Measurements from ENCODE around the gene AFF2.

Gene AFF2

DNA sequence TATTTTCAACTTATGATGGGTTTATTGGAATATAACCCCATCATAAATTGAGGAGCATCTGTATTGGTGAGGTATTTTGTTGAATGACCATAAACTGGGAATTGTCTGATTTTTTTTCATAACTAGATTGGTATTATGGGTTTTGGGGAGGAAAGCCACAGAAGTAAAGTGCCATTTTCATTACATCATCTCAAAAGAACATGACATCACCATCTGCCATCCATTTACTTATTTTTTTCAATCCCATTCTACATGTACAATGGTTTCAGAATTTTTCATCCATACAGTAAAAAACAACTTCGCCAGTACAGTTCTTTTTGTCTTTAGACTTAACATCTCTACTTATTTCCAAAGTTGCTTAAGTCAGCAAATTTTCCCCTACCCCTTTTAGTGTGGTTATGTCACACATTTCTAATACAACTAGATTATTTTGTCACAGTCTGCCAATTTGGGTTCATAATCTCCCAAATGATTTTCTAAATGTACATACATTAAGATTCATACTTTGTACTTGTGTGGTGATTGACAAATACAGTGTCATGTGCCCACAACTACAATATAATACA, 545.3 kb downstream of the AFF2 start:
- H3K27ac ChIP-seq = no peak overlapping the region
- H3K27me3 ChIP-seq (ENCODE audit: control insufficient read depth, insufficient read depth, low read length) = no peaks in the 10 kb centered on the region
- H3K4me3 ChIP-seq (ENCODE audit: low read depth, low read length) = no peak overlapping the region
- no peak overlapping the region for H2AFZ ChIP-seq
- TF ChIP-seq, protein P1, sequence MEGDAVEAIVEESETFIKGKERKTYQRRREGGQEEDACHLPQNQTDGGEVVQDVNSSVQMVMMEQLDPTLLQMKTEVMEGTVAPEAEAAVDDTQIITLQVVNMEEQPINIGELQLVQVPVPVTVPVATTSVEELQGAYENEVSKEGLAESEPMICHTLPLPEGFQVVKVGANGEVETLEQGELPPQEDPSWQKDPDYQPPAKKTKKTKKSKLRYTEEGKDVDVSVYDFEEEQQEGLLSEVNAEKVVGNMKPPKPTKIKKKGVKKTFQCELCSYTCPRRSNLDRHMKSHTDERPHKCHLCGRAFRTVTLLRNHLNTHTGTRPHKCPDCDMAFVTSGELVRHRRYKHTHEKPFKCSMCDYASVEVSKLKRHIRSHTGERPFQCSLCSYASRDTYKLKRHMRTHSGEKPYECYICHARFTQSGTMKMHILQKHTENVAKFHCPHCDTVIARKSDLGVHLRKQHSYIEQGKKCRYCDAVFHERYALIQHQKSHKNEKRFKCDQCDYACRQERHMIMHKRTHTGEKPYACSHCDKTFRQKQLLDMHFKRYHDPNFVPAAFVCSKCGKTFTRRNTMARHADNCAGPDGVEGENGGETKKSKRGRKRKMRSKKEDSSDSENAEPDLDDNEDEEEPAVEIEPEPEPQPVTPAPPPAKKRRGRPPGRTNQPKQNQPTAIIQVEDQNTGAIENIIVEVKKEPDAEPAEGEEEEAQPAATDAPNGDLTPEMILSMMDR (IDR thresholded peaks at IDR 0.05) = no peak
- no peaks in the 10 kb centered on the region for H3K79me2 ChIP-seq
- no peak overlapping the region for H3K9ac ChIP-seq
- H3K9me3 ChIP-seq (ENCODE audit: control insufficient read depth, low read length) = no peaks in the 10 kb centered on the region
- H3K4me2 ChIP-seq (ENCODE audit: low read length) = no peak overlapping the region
- H3K4me1 ChIP-seq = no peaks in the 10 kb centered on the region
- H3K36me3 ChIP-seq (ENCODE audit: control insufficient read depth, insufficient read depth, low read length) = no peaks in the 10 kb centered on the region
